DMS53 treated with DMSO at 0.1 percent for 48 hours (cell line): ENCODE measurements around the gene PAX7.
"Not testable (repeated sequence)": the region's sequence is repeated elsewhere in the genome, so short reads cannot be mapped to it uniquely, and the experiment has no call there.

Experiments used
- DNase-seq: peaks from one replicate; lab custom pipeline; 2025; ENCODE audit not compliant: unreplicated experiment; lab: John Stamatoyannopoulos, UW

PAX7 gene

GRCh38 chr1:18630511-18631495 is at the start of gene PAX7:
Gene PAX7, plus strand, starts transcription at chr1:18630846. Its CDS starts 758 bp downstream, at chr1:18631604.
- DNase-seq, result no peak

DNA sequence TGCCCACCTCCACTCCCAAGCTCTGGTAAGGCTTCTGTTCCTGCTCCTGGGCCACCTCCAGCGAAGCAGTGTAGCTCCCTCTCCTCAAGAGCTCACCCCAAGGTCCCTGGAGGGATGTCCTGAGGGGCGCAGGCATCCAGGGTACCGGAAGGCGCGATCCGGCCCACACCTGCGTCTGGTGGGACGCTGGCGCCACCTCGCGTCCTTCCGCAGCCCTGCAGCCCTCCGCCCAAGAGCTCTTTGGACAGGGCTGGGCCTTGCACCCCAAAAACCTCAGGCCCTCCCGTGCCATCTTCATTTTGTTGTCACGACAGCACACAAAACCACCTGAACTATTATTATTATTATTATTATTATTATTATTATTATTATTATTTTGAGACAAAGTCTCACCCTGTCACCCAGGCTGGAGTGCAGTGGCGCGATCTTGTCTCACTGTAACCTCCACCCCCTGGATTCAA is 49.2 kb upstream of the PAX7 start:
- no peak for DNase-seq

DNA sequence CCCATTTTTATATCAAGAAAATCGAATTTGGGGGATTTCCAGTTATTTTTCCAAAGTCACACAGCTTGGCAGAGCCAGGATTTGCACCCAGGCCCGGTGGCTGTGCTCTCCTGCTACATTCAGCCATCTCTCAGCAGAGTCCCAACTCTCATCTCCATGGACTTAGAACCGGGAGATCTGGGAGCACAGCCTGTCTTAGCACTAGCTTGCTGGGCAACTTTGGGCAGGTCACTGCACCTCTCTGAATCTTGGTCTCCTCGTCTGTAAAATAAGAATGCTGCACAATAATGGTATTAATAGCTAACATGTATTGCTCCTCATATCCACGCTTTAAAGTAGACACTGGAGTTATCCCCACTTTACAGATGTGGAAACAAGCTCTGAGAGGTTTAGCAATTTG is 47.8 kb upstream of the PAX7 start:
- no peak for DNase-seq

DNA sequence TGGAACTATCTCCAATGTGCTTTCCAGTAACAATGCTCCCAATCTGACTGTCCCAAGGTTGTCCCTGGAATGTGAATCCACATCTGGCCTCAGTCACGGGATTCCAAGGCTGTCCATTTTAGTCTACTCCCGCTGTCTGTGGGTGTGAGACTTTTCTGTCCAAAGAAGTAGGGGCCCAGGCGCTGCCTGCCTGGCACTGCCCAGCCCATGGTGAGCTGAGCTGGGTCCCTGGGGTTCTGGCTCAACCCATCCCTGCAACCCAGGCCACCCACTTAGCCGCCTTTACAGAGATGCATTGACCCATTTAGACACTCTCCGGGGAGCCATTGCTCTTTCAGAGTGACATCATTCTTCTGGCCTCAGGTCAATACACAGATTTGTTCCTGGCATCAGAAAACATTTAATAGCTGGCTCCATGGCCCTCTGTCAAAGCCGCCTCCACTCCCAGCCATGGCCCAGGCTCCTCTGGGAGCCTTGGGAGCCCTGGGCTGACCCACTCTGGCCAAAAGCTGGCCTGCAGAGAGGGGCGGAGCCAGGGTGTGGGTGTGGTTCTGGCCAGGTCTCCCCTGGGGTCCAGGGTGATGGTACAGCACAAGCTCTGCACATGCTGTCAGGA is 47.2 kb upstream of the PAX7 start:
- DNase-seq, result no peak

DNA sequence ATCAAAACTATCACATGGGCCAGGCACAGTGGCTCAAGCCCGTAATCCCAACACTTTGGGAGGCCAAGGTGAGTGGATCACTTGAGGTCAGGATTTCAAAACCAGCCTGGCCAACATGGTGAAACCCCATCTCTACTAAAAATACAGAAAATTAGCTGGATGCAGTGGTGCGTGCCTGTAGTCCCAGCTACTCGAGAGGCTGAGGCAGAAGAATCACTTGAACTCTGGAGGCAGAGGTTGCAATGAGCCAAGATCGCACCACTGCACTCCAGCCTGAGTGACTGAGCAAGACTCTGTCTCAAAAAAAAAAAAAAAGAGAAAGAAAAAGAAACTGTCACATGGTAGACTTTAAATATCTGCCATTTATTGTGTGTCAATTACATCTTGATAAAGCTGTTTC is 44.6 kb upstream of the PAX7 start:
- DNase-seq, result not testable (repeated sequence)

DNA sequence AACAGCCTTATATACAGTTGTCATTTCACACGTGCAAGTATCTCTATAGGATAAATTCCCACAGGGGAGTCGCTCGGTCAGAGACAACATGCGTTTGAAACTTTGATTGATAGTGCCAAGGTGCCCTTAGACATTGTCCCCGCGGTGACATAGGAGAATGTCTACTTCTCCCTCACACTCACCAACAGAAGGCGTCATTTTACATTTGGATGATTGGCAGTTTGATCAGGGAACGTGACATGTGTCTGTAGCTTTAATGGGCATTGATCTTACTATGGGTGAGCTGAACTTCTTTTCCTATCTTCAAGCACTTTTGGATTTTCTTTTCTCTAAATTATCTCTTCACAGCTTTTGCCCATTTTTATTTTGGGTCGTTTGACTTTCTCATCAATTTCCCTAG is 42.6 kb upstream of the PAX7 start:
- DNase-seq, result no peak

DNA sequence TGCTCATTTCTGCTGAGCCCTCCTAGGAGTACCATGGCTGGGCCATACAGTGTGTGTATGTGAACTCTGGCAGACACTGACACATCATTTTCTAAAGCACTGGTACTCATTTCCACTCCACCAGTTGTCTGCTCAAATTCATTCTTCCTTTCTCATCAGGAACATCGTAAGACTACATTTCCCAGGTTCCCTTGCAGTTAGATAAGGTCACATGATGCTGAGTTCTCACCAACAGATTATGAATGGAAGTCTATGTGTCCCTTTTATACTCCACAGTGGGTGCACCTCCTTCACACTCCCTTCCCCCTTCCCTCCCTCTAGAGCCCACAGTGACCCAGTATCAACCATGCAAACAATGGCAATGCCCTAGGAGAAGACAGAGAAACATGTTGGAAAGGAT is 38.3 kb upstream of the PAX7 start:
- no peak for DNase-seq

DNA sequence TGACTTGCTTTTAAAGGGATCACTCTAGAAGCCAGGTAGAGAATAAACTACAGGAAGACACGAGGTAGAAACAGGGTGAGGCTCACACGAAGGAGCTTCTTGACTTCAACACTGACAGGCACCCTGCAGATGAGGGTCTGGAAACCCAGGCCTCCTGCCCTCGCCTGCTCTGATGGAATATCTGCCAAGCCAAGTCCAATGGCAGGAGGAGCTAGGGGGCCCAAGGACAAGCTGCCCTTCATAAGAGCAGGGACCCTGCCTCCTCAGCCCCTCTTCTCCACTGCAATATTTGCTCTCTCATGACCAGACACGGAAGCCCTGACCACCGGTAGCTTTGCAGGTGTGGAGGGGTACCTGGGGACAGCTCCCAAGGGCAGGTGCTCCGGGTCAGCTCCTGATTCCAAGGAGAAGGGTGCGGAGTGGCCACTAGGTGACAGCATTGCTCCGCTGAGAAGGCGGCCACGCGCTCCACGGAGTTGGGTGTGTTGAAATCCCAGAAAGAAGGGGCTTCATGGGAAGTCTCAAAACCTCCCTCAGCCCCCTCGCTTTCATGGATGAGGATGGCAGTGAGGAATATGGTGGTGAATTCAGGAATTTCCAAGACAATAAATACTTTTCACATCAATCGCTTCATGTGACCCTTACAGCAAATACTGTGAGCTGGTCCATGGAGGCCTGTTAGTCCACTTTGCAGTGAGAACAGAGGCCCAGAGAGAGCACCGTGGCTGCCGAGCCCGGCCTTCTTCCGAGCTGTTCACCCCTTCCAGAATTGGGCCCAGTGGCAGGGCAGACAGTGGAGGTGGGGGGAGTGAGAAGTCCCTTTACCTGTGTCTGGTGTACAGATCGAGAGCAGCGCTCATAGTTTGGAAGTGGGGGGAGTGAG is 33.2 kb upstream of the PAX7 start:
- peak; percentile 0 for DNase-seq

- no peak for DNase-seq
Observed at GRCh38 chr1:18599086-18599485, 31.6 kb upstream of the PAX7 start.

DNA sequence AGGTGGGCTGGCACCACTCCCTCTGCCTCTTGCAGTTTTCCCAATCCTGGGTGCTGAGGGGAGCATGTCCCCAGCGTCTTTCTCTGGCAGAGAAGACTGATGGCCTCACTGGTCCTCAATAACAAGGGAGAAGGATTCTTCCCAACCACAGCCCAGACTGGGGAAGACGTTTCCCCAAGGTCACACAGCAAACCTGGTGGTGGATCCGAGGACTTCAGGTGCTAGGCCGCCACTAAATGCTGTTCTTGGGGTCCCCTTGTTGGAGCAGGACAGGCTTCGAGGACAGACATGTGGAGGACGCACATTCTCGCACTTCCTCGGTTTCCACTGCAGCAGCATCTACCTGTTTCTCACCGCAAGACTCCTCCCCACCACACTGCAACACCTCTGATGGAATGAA is 30.9 kb upstream of the PAX7 start:
- DNase-seq, result no peak

DNA sequence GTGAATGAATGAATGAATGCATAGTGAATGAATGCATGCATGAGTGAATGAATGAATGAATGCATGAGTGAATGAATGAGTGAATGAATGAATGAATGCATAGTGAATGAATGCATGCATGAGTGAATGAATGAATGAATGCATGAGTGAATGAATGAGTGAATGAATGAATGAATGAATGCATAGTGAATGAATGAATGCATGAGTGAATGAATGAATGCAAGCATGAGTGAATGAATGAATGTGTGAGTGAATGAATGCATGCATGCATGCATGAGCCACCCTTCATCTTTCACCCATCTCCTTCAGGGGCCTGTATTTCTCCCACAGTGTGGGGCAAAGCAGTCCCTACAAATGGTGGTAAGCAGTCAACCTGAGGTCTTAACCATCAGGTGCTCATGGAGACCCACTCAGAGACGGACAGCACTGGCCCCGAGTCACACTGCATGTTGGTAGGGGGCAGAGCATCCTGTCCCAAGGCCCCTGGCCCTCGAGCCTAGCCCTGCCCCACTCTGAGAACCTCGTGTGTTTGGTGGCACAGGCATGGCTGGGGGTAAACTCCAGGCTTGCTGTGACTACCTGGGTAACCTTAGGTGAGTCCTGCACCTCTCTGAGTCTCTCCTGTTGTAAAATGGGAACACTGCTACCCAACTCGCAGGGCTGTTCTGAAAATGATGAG is 28.0 kb upstream of the PAX7 start:
- no peak for DNase-seq

DNA sequence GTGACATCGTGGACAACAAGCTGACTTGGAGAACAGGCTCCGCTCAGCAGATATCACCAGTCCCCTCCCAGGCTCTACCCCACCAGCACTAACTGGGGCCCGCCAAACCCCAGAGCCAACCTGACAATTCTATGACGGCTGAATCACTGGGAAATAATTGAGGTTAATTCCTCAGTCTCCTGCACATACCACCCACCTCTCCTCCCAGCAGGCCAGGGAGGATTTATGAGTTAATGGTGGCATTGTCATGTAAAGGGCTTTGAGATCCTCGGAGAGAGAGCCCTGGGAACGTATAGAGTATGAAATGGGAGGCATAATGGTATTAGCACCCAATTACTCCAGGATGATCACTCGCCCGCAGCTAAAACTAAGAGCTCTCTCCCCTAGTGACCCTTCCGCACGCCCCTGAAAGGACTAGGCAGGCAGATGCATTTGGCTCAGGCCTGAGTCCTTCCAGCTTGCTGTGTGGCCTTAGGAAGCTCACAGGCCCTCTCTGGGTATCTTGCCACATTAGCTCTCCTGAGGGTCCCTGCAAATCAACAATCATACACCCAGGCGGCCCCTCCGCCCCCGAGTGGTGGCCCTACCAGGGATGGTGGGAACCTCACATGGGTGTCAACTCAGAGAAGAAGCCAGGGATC is 27.3 kb upstream of the PAX7 start:
- DNase-seq, result no peak

GRCh38 chr1:18606443-18607288 is 24.0 kb upstream of the PAX7 start:
- no peak for DNase-seq

GRCh38 chr1:18607289-18607760 is 23.3 kb upstream of the PAX7 start:
- DNase-seq, result no peak

- no peak for DNase-seq
Observed at GRCh38 chr1:18608534-18608933, 22.1 kb upstream of the PAX7 start.

DNA sequence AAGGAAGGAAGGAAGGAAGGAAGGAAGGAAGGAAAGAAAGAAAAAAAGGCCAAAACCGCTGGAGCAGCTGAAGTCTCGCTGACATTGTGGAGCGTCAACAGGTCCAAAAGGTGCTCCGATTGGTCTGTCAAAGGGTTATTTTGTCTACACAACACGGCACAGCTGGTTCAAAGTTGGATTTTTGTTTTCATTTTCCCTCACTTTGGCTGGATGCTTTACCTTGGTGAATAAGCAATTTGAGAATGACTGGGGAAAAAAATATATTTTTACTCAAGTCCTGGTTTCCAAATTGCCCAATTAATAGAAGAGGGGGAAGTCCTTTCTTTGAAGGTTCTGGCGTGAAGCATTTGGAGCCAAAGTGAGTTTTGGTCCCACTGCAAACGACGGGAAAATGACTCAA is 19.3 kb upstream of the PAX7 start:
- DNase-seq, result no peak

DNA sequence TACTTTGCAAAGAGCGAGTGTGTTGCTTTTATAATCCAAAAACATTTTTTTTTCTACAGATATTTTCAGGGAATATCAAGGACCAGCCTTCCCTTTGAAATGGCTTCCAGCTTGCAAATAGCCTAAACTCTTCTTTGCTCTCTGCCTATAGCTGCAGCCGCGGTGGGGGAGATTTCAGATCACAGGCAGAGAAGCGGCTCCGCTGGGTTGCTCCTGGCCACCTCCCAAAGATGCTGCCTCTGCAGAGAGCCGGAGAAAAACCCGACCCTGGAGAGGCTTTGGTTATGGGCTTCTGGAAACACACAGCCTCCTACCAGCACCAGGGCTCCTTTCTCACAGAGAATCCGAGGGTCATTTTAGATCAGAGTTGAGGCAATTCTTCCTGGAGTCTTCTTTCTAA is 18.6 kb upstream of the PAX7 start:
- DNase-seq, result no peak

GRCh38 chr1:18614069-18614735 is 16.4 kb upstream of the PAX7 start:
- no peak for DNase-seq
